Measurements from ENCODE around the gene PRRT3.

Gene PRRT3

GRCh38 chr3:9938966-9939365, 13.2 kb downstream of the PRRT3 start:
- TF ChIP-seq, protein P1, sequence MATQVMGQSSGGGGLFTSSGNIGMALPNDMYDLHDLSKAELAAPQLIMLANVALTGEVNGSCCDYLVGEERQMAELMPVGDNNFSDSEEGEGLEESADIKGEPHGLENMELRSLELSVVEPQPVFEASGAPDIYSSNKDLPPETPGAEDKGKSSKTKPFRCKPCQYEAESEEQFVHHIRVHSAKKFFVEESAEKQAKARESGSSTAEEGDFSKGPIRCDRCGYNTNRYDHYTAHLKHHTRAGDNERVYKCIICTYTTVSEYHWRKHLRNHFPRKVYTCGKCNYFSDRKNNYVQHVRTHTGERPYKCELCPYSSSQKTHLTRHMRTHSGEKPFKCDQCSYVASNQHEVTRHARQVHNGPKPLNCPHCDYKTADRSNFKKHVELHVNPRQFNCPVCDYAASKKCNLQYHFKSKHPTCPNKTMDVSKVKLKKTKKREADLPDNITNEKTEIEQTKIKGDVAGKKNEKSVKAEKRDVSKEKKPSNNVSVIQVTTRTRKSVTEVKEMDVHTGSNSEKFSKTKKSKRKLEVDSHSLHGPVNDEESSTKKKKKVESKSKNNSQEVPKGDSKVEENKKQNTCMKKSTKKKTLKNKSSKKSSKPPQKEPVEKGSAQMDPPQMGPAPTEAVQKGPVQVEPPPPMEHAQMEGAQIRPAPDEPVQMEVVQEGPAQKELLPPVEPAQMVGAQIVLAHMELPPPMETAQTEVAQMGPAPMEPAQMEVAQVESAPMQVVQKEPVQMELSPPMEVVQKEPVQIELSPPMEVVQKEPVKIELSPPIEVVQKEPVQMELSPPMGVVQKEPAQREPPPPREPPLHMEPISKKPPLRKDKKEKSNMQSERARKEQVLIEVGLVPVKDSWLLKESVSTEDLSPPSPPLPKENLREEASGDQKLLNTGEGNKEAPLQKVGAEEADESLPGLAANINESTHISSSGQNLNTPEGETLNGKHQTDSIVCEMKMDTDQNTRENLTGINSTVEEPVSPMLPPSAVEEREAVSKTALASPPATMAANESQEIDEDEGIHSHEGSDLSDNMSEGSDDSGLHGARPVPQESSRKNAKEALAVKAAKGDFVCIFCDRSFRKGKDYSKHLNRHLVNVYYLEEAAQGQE (IDR thresholded peaks at IDR 0.05; ENCODE audit: insufficient read depth in 1 of 2, low read depth in 2 of 2, low read length in 2 of 2), result no peak
- TF ChIP-seq FOXP2 (optimal IDR thresholded peaks at IDR 0.05; ENCODE audit: borderline replicate concordance, extremely low read depth, extremely low read length, insufficient read depth), result no peak
- TF ChIP-seq SIN3A (IDR thresholded peaks at IDR 0.05; ENCODE audit: borderline replicate concordance, insufficient read depth, low read length), result no peak
- no peak for TF ChIP-seq POLR2AphosphoS5 (IDR thresholded peaks at IDR 0.05; ENCODE audit: low read depth, low read length)
- TF ChIP-seq TAF1 (IDR thresholded peaks at IDR 0.05; ENCODE audit: borderline replicate concordance, insufficient read depth, low read length), result no peak

DNA sequence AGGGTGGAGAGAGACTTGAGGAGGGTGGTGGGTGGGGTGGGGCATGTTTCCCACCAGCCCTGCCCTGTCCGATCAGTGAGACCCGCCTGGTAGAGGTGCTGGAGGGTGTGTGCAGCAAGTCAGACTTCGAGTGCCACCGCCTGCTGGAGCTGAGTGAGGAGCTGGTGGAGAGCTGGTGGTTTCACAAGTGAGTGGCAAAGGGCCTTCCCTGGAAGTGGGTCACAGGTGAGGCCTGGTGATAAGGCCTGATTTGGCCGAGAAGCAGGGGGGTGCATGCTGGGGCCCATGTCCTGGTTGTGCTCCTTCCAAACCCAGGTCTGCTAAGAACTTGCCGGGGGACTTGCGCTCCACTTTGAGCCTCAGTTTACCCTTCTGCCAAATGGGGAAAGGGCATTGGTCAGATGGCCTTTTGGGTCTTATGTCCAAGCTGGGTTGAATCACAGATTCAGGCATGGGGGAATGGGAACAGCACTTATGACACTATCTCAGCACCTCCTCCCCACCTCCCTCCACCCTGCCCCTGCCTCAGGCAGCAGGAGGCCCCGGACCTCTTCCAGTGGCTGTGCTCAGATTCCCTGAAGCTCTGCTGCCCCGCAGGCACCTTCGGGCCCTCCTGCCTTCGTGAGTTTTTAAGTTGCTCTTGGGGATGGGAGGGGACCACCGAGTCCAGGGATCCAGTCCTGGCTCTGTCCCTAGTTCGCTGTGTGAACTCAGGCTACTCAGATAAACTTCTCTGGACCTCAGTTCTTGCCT, 14.5 kb downstream of the PRRT3 start:
- TF ChIP-seq POLR2AphosphoS5 (IDR thresholded peaks at IDR 0.05; ENCODE audit: low read depth, low read length), result no peak
- no peak for TF ChIP-seq TAF1 (IDR thresholded peaks at IDR 0.05; ENCODE audit: borderline replicate concordance, insufficient read depth, low read length)
- TF ChIP-seq, protein P1 (IDR thresholded peaks at IDR 0.05; ENCODE audit: insufficient read depth in 1 of 2, low read depth in 2 of 2, low read length in 2 of 2), result no peak
- no peak for TF ChIP-seq SIN3A (IDR thresholded peaks at IDR 0.05; ENCODE audit: borderline replicate concordance, insufficient read depth, low read length)
- TF ChIP-seq FOXP2 (optimal IDR thresholded peaks at IDR 0.05; ENCODE audit: borderline replicate concordance, extremely low read depth, extremely low read length, insufficient read depth), result no peak

DNA sequence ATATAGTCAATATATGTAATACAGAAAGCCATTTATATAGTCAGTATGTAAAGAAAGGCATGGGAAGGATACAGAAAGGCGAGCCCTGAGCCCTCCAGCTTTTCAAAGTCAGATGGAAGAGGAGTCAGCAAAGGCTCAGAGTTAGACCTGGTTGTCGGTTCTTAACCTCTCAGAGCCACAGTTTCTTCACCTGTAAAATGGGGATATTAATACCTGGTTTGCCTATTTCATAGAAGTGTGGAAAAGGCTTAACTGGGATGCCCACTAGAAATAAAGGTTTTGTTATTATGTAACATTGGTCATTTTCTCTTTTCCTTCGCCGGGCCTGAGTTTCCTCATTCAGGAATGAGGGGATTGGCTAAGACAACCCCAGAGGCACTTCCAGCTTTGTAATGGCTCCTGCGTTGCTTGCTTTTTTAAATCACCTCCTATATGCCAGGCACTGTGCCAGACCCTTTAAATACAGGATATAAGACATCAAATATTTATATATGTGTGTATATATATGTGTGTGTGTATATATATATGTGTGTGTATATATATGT, 16.2 kb downstream of the PRRT3 start:
- TF ChIP-seq, protein P1 (IDR thresholded peaks at IDR 0.05; ENCODE audit: insufficient read depth in 1 of 2, low read depth in 2 of 2, low read length in 2 of 2), result no peak
- no peak for TF ChIP-seq TAF1 (IDR thresholded peaks at IDR 0.05; ENCODE audit: borderline replicate concordance, insufficient read depth, low read length)
- no peak for TF ChIP-seq FOXP2 (optimal IDR thresholded peaks at IDR 0.05; ENCODE audit: borderline replicate concordance, extremely low read depth, extremely low read length, insufficient read depth)
- no peak for TF ChIP-seq SIN3A (IDR thresholded peaks at IDR 0.05; ENCODE audit: borderline replicate concordance, insufficient read depth, low read length)
- no peak for TF ChIP-seq POLR2AphosphoS5 (IDR thresholded peaks at IDR 0.05; ENCODE audit: low read depth, low read length)

DNA sequence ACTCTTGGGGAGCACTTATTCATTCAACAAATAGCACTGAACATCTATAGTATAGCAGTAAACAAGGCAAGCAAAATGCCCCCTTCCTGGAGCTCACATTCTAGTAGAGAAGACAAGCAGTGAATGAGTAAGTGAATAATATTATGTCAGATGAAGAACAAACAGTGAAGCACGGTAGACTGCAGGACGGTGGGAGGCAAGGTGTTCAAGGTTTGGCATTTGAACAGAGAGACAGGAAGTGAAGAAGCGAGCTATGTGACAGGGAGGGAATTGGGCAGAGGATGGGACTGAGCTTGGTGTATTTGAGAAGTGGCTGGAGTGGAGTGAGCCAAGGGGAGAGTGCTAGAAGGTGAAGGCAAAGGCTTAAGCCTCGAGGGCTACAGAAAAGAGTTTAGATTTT, 17.2 kb downstream of the PRRT3 start:
- TF ChIP-seq FOXP2 (optimal IDR thresholded peaks at IDR 0.05; ENCODE audit: borderline replicate concordance, extremely low read depth, extremely low read length, insufficient read depth), result no peak
- no peak for TF ChIP-seq TAF1 (IDR thresholded peaks at IDR 0.05; ENCODE audit: borderline replicate concordance, insufficient read depth, low read length)
- TF ChIP-seq, protein P1 (IDR thresholded peaks at IDR 0.05; ENCODE audit: insufficient read depth in 1 of 2, low read depth in 2 of 2, low read length in 2 of 2), result no peak
- TF ChIP-seq POLR2AphosphoS5 (IDR thresholded peaks at IDR 0.05; ENCODE audit: low read depth, low read length), result no peak
- TF ChIP-seq SIN3A (IDR thresholded peaks at IDR 0.05; ENCODE audit: borderline replicate concordance, insufficient read depth, low read length), result no peak

Data from PFSK-1 (cell line).